Astrocyte of the spinal cord (primary cell): ENCODE results near the gene MOCS2.
A peak's percentile ranks its signal among the peaks of the same experiment; 100 is the strongest.

ENCODE experiments used
- DNase-seq: peaks from one replicate; pipeline ENCODE4 v3.0.0; 2011; ENCODE audit warnings: low read depth, low spot score
- H3K4me3 ChIP-seq: 2 replicates; pipeline ENCODE4 v1.5.1; 2011; ENCODE audit warnings: low read depth, mild to moderate bottlenecking, low read length, moderate library complexity
- CTCF ChIP-seq: IDR thresholded peaks from 2 replicates; pipeline ENCODE4 v1.5.1; 2012; ENCODE audit warnings: low read depth, mild to moderate bottlenecking, low read length, inconsistent platforms
- in situ Hi-C: cut with HindIII; loops from 2 replicates; pipeline ENCODE4 v1.10.0; 2017; ENCODE audit warnings: low sequenced_read_pairs

The MOCS2 gene

DNA sequence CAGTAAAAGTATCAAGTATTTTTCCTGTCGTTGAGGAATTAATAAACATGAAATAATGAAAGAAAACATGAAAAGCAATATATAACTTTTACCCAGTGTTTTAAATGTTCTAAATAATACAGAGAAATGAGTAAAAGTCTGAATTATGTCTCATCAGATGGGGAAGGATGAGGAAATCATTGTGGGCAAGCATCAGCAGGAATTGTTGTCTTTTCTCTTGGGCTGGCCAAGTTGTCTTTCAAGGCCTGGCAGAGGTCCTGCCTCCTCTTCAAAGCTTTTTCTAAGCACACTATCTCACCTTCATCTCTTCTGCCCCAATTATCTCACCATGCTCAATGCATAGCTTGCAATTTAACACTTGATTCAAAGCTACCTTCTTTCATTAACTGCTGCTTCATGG is 41.9 kb downstream of the MOCS2 start:
- TF ChIP-seq CTCF = no peak
- H3K4me3 ChIP-seq = no peak overlapping the region
- peak; percentile 43 for DNase-seq
- in situ Hi-C loops = no loop called here

DNA sequence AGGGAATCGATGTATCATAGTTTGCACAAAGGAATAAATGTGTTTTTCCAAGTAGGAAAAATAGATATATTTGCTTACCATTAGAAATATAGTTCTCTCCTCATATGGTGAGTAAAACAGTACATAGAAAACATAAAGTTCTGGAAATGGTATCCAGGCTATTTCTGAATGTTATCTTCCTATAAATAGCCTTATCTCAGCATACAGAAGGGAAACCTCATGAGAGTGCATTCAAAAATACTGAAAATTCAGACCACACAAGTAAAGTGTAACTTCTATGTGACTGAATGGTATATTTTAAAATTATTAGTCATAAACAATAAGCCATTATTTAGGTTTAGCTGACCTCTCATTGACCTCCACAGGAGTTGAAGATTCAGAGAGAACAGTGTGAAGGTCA is 43.5 kb downstream of the MOCS2 start:
- in situ Hi-C loops = no loop called here
- H3K4me3 ChIP-seq = no peak overlapping the region
- TF ChIP-seq CTCF = no peak
- no peak for DNase-seq

DNA sequence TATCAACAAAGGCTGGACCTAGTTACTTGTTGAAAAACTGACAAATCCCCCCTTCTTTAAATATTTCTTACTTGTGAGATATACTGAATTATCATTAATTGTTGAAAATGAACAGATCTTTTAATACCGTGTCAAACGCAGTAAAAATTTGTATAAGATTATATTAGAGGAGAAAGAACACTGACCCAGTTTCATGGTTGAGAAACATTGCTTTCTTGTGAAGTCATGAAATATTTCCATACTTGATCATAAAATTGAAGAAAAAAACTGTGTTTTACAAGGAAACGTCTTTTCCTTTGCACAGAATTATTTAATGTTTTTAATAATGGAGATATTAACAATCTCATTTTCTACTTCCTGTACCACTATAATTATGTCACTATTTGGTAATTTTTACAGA is 45.8 kb downstream of the MOCS2 start:
- in situ Hi-C loops = no loop called here
- no peak overlapping the region for H3K4me3 ChIP-seq
- TF ChIP-seq CTCF = no peak
- no peak for DNase-seq

DNA sequence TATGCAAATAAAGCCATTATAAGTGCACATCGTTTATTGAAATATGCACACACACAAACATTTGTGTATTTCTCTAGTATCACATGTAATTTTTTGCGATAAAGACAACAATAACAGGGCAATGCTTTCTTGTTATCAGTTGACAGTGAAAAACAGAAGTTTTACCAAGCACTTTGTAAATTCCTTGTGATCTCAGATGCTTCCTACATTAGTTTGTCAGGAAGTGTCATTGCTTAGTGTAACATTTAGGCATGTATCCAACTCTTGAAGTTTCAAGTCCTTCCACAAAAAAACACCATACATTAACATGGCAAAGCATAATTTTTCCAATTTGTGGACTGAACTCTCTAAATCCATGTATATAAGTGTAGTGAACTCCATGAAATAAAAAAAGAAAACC is 46.4 kb downstream of the MOCS2 start:
- DNase-seq = no peak
- in situ Hi-C loops = no loop called here
- no peak for TF ChIP-seq CTCF
- H3K4me3 ChIP-seq = no peak overlapping the region

DNA sequence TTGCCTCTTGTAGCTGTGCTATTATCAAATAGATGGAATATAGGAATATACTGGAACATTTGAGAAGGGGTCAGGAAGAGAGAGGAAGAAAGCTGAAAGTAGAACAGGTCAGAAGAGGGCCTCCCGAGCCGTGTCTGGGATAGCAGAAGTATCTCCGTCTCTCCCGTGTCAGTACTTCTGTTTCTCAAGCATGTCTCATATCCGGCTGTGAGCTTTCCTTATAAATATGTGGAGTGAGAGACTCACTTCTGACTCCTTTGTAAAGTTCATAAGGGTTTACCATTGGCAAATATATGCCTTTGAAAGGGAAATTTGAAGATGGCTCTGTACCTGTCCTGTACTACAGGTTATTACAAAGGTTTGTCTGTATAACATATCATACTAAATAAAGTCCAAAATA is 50.3 kb downstream of the MOCS2 start:
- no peak for TF ChIP-seq CTCF
- in situ Hi-C loops = no loop called here
- DNase-seq = no peak

GRCh38 chr5:53055365-53055764 is 54.2 kb downstream of the MOCS2 start:
- TF ChIP-seq CTCF = no peak
- in situ Hi-C loops = no loop called here
- no peak for DNase-seq
- H3K4me3 ChIP-seq = no peak overlapping the region

More for the DNA sequence above, 50.3 kb downstream of the MOCS2 start:
- H3K4me3 ChIP-seq = no peak overlapping the region

DNA sequence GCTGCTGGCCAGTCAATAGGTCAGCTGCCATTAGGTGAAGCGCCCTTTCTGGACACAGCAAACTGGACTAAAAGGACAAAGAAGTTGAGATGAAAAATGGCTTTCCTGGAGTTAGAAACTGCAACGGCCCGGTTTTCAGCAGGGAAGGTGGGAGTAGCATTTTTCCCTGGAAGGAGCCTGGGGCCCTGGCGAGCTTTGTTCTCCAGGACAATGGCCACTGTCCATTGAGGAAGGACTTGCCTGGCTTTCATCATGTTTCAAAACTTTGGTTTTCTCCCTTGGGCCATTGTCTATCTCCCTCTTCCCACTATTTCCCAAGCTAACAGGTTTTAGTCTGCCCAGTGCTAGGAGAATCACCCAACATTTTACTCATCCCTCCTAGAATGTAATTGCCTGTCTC is 56.2 kb downstream of the MOCS2 start:
- no peak overlapping the region for H3K4me3 ChIP-seq
- DNase-seq = no peak
- in situ Hi-C loops = no loop called here
- no peak for TF ChIP-seq CTCF
